HEK293T (cell line): ENCODE results near the gene STMP1.

Experiments used
- CTCF ChIA-PET: fragments of 350-600 bp; formaldehyde crosslinking; extraction: SDS; loops from one replicate; lab custom pipeline; 2021; ENCODE audit warnings: antibody characterized with exemption, inconsistent platforms; lab: Yijun Ruan, JAX
- POLR2A ChIA-PET: fragments of 350-600 bp; formaldehyde crosslinking; extraction: SDS; loops from one replicate; lab custom pipeline; 2020; ENCODE audit warnings: antibody characterized with exemption, inconsistent platforms; lab: Yijun Ruan, JAX
- DNase-seq: peaks from one replicate; pipeline ENCODE4 v3.0.0; 2012; ENCODE audit warnings: mixed read lengths; ENCODE audit errors: extremely low spot score
- ARNT ChIP-seq: fragments of 450-650 bp; IDR thresholded peaks from 2 replicates; pipeline ENCODE4 v1.6.1; 2017; ENCODE audit warnings: mild to moderate bottlenecking
- BHLHE40 ChIP-seq: fragments of 450-650 bp; IDR thresholded peaks from 2 replicates; pipeline ENCODE4 v1.6.1; 2016; ENCODE audit warnings: mild to moderate bottlenecking, moderate library complexity, borderline replicate concordance
- CTBP1 ChIP-seq: fragments of 450-650 bp; IDR thresholded peaks from 2 replicates; pipeline ENCODE4 v1.6.1; 2016; ENCODE audit warnings: borderline replicate concordance
- ELF4 ChIP-seq: fragments of 450-650 bp; IDR thresholded peaks from 2 replicates; pipeline ENCODE4 v1.6.1; 2017; ENCODE audit warnings: antibody characterized with exemption
- FOXA1 ChIP-seq: fragments of 450-650 bp; IDR thresholded peaks from 2 replicates; pipeline ENCODE4 v1.6.1; 2016; ENCODE audit warnings: mild to moderate bottlenecking
- FOXK2 ChIP-seq: fragments of 450-650 bp; IDR thresholded peaks from 2 replicates; pipeline ENCODE4 v1.6.1; 2016; ENCODE audit warnings: mild to moderate bottlenecking
- FOXM1 ChIP-seq: fragments of 450-650 bp; IDR thresholded peaks from 2 replicates; pipeline ENCODE4 v1.6.1; 2017; ENCODE audit warnings: mild to moderate bottlenecking, borderline replicate concordance
- HDGF ChIP-seq: fragments of 450-650 bp; IDR thresholded peaks from 2 replicates; pipeline ENCODE4 v1.6.1; 2017; ENCODE audit warnings: antibody characterized with exemption, borderline replicate concordance
- L3MBTL2 ChIP-seq: fragments of 450-650 bp; conservative IDR thresholded peaks from 2 replicates; pipeline ENCODE4 v1.6.1; 2016; ENCODE audit warnings: mild to moderate bottlenecking
- LEF1 ChIP-seq: fragments of 450-650 bp; IDR thresholded peaks from 2 replicates; pipeline ENCODE4 v1.6.1; 2017; ENCODE audit warnings: mild to moderate bottlenecking, borderline replicate concordance
- NFRKB ChIP-seq: fragments of 450-650 bp; IDR thresholded peaks from 2 replicates; pipeline ENCODE4 v1.6.1; 2016; ENCODE audit warnings: mild to moderate bottlenecking, moderate library complexity
- PKNOX1 ChIP-seq: fragments of 450-650 bp; IDR thresholded peaks from 2 replicates; pipeline ENCODE4 v1.6.1; 2016
- SP1 ChIP-seq: fragments of 450-650 bp; IDR thresholded peaks from 2 replicates; pipeline ENCODE4 v1.6.1; 2017
- SUZ12 ChIP-seq: fragments of 450-650 bp; IDR thresholded peaks from 2 replicates; pipeline ENCODE4 v1.6.1; 2016; ENCODE audit warnings: mild to moderate bottlenecking
- TARDBP ChIP-seq: fragments of 450-650 bp; IDR thresholded peaks from 2 replicates; pipeline ENCODE4 v1.6.1; 2016
- ZNF384 ChIP-seq: fragments of 450-650 bp; IDR thresholded peaks from 2 replicates; pipeline ENCODE4 v1.6.1; 2016

STMP1 gene

GRCh38 chr7:135704698-135705097 lies 42.4 kb downstream of the STMP1 start:
- CTCF ChIA-PET, result interaction anchor here (0.6 to 2.1 kb wide), 12 partner anchors 9 to 68 kb away, joined by 3 to 13 read pairs (median 4); partner anchors contain the start of genes SLC13A4 and STMP1
- TF ChIP-seq NFRKB (no peak), ARNT (no peak), HDGF (no peak), FOXK2 (no peak), CTBP1 (no peak), LEF1 (no peak), L3MBTL2 (no peak), SUZ12 (no peak), ZNF384 (no peak), TARDBP (no peak), BHLHE40 (no peak), SP1 (no peak), PKNOX1 (no peak), FOXA1 (no peak), ELF4 (no peak), FOXM1 (no peak)
- POLR2A ChIA-PET, result interaction anchor here (0.9 to 1.0 kb wide), 2 partner anchors 23 to 43 kb away, joined by 6 to 9 read pairs; partner anchors contain the start of genes SLC13A4 and STMP1
- DNase-seq, result no peak

GRCh38 chr7:135706038-135706742 lies 43.9 kb downstream of the STMP1 start:
- ChIA-PET POLR2A (interaction anchor here (1.0 to 1.3 kb wide), 2 partner anchors 22 to 44 kb away, joined by 3 read pairs; partner anchors contain the start of genes SLC13A4 and STMP1), CTCF (interaction anchor here (1.2 to 2.1 kb wide), 4 partner anchors 7 to 33 kb away, joined by 3 to 13 read pairs (median 4); no protein-coding TSS in a partner anchor)
- DNase-seq, result no peak
- TF ChIP-seq ELF4, result no peak
- TF ChIP-seq ARNT, result no peak
- TF ChIP-seq PKNOX1, result no peak
- TF ChIP-seq L3MBTL2, result no peak
- no peak for TF ChIP-seq FOXM1
- no peak for TF ChIP-seq CTBP1
- TF ChIP-seq SUZ12, result no peak
- no peak for TF ChIP-seq LEF1
- TF ChIP-seq TARDBP, result no peak
- TF ChIP-seq BHLHE40, result no peak
- TF ChIP-seq FOXK2, result no peak
- TF ChIP-seq SP1, result no peak
- no peak for TF ChIP-seq NFRKB
- TF ChIP-seq HDGF, result no peak
- no peak for TF ChIP-seq ZNF384
- TF ChIP-seq FOXA1, result no peak

GRCh38 chr7:135706858-135707569 lies 44.7 kb downstream of the STMP1 start:
- CTCF ChIA-PET, result interaction anchor here (1.0 to 1.5 kb wide), 4 partner anchors 10 to 34 kb away, joined by 3 to 5 read pairs (median 4); no protein-coding TSS in a partner anchor
- DNase-seq, result no peak
- no peak for TF ChIP-seq ELF4
- TF ChIP-seq PKNOX1, result peak; percentile 24; the same call in 1 of the 2 replicates
- no peak for TF ChIP-seq LEF1
- POLR2A ChIA-PET, result interaction anchor here (1.0 to 1.3 kb wide), 3 partner anchors 21 to 45 kb away, joined by 3 read pairs; partner anchors contain the start of genes SLC13A4 and STMP1

GRCh38 chr7:135707570-135707966 lies 45.3 kb downstream of the STMP1 start:
- TF ChIP-seq TARDBP, result no peak
- TF ChIP-seq FOXM1, result no peak
- TF ChIP-seq CTBP1, result no peak
- no peak for TF ChIP-seq LEF1
- no peak for TF ChIP-seq SP1
- no peak for TF ChIP-seq ARNT
- TF ChIP-seq BHLHE40, result no peak
- no peak for DNase-seq
- ChIA-PET CTCF (interaction anchor here (0.9 to 1.5 kb wide), 4 partner anchors 9 to 46 kb away, joined by 3 to 5 read pairs (median 4); no protein-coding TSS in a partner anchor), POLR2A (interaction anchor here (1.2 to 1.3 kb wide), 2 partner anchors 21 to 45 kb away, joined by 3 read pairs; partner anchors contain the start of genes SLC13A4 and STMP1)

- CTCF ChIA-PET, result interaction anchor here (0.9 to 1.0 kb wide), 2 partner anchors 17 to 47 kb away, joined by 3 to 4 read pairs; no protein-coding TSS in a partner anchor
- no peak for DNase-seq
- TF ChIP-seq FOXK2 (no peak), L3MBTL2 (no peak), PKNOX1 (no peak; the same call in 1 of the 2 replicates), NFRKB (no peak), FOXA1 (no peak), CTBP1 (no peak), TARDBP (no peak), FOXM1 (no peak), ELF4 (no peak), BHLHE40 (no peak), HDGF (no peak), ZNF384 (no peak), ARNT (no peak), SP1 (no peak), SUZ12 (no peak)
- POLR2A ChIA-PET, result interaction anchor here (1.2 kb wide), 1 partner anchor 46 kb away, joined by 3 read pairs; the partner anchor contains the start of gene STMP1
Measured at GRCh38 chr7:135708041-135708440, 45.7 kb downstream of the STMP1 start.
